ENCODE measurements around the gene SCAMP2. TPM values are rescaled to one million over a fixed set of nuclear protein-coding genes. Genes with fewer than 3 reads are reported as not detected.
A peak's percentile ranks its signal among the peaks of the same experiment; 100 is the strongest.

The SCAMP2 gene
- total RNA-seq, 1 experiment from 2014 or later = 30.1 TPM

GRCh38 chr15:74839526-74840395, 33.4 kb downstream of the SCAMP2 start:
- Histone ChIP-seq H3K79me2 (ENCODE audit: low read length) (0 out of 2 replicates have a peak, but pooled peaks cover 5% of the 10 kb centered on the region), H4K20me1 (ENCODE audit: low read length) (no peaks in the 10 kb centered on the region), H3K4me1 (ENCODE audit: insufficient read depth, low read length) (peaks cover 14% of the 10 kb centered on the region), H3K27me3 (ENCODE audit: low read length) (no peaks in the 10 kb centered on the region), H3K36me3 (ENCODE audit: low read depth, low read length) (no peaks in the 10 kb centered on the region), H3K27ac (ENCODE audit: low read length) (no peak overlapping the region), H3K4me3 (ENCODE audit: low read length) (no peak overlapping the region), H3K4me2 (ENCODE audit: low read length) (no peak overlapping the region), H3K9me3 (ENCODE audit: low read length) (no peaks in the 10 kb centered on the region), H3K9ac (ENCODE audit: low read length) (no peak overlapping the region), H2AFZ (ENCODE audit: low read length) (no peak overlapping the region), H3K9me2 (replicated peaks; ENCODE audit: low read length) (no peaks in the 10 kb centered on the region), H3F3A (ENCODE audit: low read length, unreplicated experiment) (no peaks in the 10 kb centered on the region)
- no peak for DNase-seq
- intact Hi-C loops (cut with micrococcal nuclease) = loop anchor here (10.0 kb wide), 1 partner anchor 65 kb away; the partner anchor contains the start of gene FAM219B
- CTCF ChIA-PET = no interaction called here
- POLR2A ChIA-PET (ENCODE audit: unreplicated experiment) = interaction anchor here (0.6 kb wide), 1 partner anchor 62 kb away, joined by 3 read pairs; no protein-coding TSS in a partner anchor
- BruUV-seq (replicated peaks) = no TSS peak
- TF ChIP-seq CTCF (conservative IDR thresholded peaks at IDR 0.05; ENCODE audit: low read depth, low read length) (peak; percentile 35; the same call in 1 of the 2 replicates), EZH2 (IDR thresholded peaks at IDR 0.05; ENCODE audit: low read length, unreplicated experiment) (no peak)
- ATAC-seq = no peak

- Histone ChIP-seq H3K4me1 (ENCODE audit: insufficient read depth, low read length) (peaks cover 14% of the 10 kb centered on the region), H2AFZ (ENCODE audit: low read length) (no peak overlapping the region), H3K27me3 (ENCODE audit: low read length) (no peaks in the 10 kb centered on the region), H3K4me2 (ENCODE audit: low read length) (no peak overlapping the region), H3K9me2 (replicated peaks; ENCODE audit: low read length) (no peaks in the 10 kb centered on the region), H3K79me2 (ENCODE audit: low read length) (0 out of 2 replicates have a peak, but pooled peaks cover 5% of the 10 kb centered on the region), H3K9ac (ENCODE audit: low read length) (no peak overlapping the region), H3K4me3 (ENCODE audit: low read length) (no peak overlapping the region), H3K36me3 (ENCODE audit: low read depth, low read length) (no peaks in the 10 kb centered on the region), H4K20me1 (ENCODE audit: low read length) (no peaks in the 10 kb centered on the region), H3K9me3 (ENCODE audit: low read length) (no peaks in the 10 kb centered on the region), H3K27ac (ENCODE audit: low read length) (no peak overlapping the region), H3F3A (ENCODE audit: low read length, unreplicated experiment) (no peaks in the 10 kb centered on the region)
- intact Hi-C loops (cut with micrococcal nuclease) = no loop called here
- ChIA-PET POLR2A (ENCODE audit: unreplicated experiment) (interaction anchor here (0.6 kb wide), 1 partner anchor 63 kb away, joined by 3 read pairs; no protein-coding TSS in a partner anchor), CTCF (no interaction called here)
- ATAC-seq (no peak), DNase-seq (no peak)
- no peak for TF ChIP-seq EZH2 (IDR thresholded peaks at IDR 0.05; ENCODE audit: low read length, unreplicated experiment)
- no peak for TF ChIP-seq CTCF (conservative IDR thresholded peaks at IDR 0.05; ENCODE audit: low read depth, low read length)
- no peak for TF ChIP-seq EZH2phosphoT487 (IDR thresholded peaks at IDR 0.05; ENCODE audit: borderline replicate concordance, low read length)
- BruUV-seq (replicated peaks) = no TSS peak
Measured at GRCh38 chr15:74838746-74839525, 34.2 kb downstream of the SCAMP2 start.
